Epithelial cell of proximal tubule (primary cell): ENCODE data around the gene RASIP1. TPM values are rescaled to one million over a fixed set of nuclear protein-coding genes. Genes with fewer than 3 reads are reported as not detected.

Source experiments
- DNase-seq: peaks from one replicate; pipeline ENCODE4 v3.0.0-alpha.2; 2011; ENCODE audit warnings: low read depth
- H3K4me3 ChIP-seq: 2 replicates; pipeline ENCODE4 v1.5.1; 2011; ENCODE audit warnings: low read depth, mild to moderate bottlenecking, low read length
- total RNA-seq: library from RNA; depleted of rRNA; stranded (reverse); fragments of >200 nt; gene quantifications from 2 replicates; pipeline ENCODE4 v1.2.3, GENCODE V29; 2015
- TF ChIP-seq, protein P1 (sequence below): conservative IDR thresholded peaks from 2 replicates; pipeline ENCODE4 v1.5.1; 2012; ENCODE audit warnings: low read depth, mild to moderate bottlenecking, low read length

The RASIP1 gene
- total RNA-seq, 1 donor from 2014 or later, result 3.5 TPM

DNA sequence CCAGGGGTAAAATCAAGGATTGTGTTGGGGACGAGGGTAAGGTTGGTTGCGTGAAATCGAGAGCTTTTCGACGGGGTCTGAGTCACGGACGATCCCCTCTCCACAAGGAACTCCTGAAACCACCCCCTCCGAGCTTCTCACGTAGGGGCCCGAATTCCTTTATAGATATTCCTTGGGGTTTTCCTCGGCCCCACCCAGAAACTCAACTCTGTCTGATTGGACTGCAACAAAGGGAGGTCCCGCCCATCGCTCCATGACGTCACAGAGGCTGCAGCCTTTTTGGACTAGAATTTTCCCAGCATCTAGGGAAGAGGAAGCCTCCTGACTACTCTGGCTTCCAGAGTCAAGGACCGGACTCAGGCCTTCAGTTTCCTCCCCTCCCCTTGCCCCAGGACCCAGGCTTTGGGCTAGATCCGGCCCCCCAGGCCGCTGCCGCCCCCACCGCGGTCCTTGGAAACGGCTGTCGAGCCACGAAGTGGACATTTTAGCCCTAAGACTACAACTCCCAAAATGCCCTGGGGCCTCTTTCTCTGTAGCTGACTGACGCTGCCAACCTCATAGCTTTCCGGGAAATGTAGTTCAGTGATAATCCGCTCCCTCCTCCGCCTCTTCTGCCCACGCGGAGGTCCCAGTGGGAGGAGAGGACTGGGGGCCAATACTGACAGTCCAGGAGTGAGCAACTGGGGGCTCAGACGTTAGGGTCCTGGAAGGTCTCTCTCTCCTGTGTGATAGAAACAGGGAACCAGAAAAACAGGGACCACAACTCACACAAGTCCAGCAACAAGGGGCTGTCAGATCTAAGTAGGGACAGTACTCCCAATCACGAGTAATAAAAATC, 6.5 kb upstream of the RASIP1 start, which contains the start of gene IZUMO1:
Gene IZUMO1 (minus strand): TSS at position 172 of the 838 bp plus-strand sequence. CDS start 1,050 bp downstream, outside the sequence.
- H3K4me3 ChIP-seq, result peak within 1 kb of the TSS; percentile 62
- peak; percentile 52 for DNase-seq
- TF ChIP-seq, protein P1, sequence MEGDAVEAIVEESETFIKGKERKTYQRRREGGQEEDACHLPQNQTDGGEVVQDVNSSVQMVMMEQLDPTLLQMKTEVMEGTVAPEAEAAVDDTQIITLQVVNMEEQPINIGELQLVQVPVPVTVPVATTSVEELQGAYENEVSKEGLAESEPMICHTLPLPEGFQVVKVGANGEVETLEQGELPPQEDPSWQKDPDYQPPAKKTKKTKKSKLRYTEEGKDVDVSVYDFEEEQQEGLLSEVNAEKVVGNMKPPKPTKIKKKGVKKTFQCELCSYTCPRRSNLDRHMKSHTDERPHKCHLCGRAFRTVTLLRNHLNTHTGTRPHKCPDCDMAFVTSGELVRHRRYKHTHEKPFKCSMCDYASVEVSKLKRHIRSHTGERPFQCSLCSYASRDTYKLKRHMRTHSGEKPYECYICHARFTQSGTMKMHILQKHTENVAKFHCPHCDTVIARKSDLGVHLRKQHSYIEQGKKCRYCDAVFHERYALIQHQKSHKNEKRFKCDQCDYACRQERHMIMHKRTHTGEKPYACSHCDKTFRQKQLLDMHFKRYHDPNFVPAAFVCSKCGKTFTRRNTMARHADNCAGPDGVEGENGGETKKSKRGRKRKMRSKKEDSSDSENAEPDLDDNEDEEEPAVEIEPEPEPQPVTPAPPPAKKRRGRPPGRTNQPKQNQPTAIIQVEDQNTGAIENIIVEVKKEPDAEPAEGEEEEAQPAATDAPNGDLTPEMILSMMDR, result no peak

DNA sequence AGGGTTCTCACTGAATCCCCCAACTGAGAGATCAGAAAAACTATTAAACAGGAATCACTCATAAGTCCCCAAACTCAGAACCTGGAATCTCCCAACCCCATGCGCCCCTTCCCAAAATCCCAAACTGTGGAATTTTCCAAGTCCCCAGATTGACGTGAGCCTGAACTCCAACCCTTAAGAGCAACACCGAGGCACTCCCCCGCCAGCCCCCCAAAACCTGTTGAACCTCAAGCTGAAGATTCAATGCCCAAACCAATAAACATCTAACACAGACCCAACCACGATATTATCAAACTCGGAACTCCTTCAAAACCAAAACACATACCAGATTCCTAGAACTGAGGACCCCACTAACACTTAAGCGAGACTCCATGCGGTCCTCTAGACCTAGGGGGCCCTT, 5.7 kb upstream of the RASIP1 start:
- TF ChIP-seq, protein P1, result no peak
- no peak for DNase-seq
- no peak overlapping the region for H3K4me3 ChIP-seq

DNA sequence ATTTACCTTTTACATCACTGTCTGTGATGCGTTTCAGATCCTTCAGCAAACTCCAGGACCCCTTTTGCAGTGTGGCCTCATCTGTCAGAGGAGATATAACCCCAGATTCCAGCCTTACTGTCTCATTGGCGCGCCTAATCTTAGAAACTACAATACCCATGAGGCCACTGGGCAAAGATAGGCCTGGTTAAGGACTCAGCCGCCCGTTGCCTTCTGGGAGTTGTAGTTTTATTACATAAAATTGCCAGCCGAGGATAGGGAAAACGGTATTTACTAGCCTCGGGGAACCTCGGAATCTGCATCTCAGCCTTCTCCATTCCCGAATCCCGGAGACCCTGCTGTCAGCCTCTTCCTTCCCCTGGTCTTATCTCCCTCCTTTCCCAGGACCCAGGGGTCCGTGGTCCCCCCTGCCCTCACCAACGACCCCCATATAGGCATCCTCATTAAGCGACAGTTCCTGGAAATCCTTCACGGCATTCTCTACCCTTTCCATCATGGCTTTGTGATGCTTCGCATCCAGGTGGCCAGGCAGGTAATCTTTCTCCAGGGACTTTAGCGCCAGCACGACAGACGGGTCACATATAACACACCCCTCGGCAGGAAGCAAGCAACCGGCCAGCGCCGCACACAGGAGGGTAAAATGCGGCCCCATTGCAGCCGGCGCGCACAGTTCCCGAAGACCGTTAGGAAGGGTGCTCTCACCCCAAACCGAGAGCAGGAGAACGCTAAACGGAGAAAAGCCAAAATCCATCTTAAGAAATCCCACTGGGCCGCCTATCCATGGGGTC, 5.0 kb upstream of the RASIP1 start:
- no peak overlapping the region for H3K4me3 ChIP-seq
- no peak for DNase-seq
- TF ChIP-seq, protein P1, result no peak

DNA sequence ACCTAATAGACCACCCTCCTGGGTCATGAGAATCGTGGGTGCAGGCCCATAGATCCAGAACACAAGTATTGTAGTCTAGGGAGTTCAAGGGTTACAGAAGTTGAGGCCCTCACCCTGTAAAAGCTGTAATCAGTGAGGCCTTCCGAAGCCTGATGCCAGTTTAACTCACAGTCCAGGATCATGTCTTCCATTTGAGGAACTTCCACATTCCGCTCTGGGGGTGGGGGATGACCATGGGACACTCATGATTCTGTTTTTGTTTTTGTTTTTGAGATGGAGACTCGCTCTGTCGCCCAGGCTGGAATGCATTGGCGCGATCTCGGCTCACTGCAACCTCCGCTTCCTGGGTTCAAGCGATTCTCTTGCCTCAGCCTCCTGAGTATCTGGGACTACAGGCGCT, 1.7 kb upstream of the RASIP1 start:
- H3K4me3 ChIP-seq, result no peak overlapping the region
- no peak for DNase-seq
- TF ChIP-seq, protein P1, result no peak

DNA sequence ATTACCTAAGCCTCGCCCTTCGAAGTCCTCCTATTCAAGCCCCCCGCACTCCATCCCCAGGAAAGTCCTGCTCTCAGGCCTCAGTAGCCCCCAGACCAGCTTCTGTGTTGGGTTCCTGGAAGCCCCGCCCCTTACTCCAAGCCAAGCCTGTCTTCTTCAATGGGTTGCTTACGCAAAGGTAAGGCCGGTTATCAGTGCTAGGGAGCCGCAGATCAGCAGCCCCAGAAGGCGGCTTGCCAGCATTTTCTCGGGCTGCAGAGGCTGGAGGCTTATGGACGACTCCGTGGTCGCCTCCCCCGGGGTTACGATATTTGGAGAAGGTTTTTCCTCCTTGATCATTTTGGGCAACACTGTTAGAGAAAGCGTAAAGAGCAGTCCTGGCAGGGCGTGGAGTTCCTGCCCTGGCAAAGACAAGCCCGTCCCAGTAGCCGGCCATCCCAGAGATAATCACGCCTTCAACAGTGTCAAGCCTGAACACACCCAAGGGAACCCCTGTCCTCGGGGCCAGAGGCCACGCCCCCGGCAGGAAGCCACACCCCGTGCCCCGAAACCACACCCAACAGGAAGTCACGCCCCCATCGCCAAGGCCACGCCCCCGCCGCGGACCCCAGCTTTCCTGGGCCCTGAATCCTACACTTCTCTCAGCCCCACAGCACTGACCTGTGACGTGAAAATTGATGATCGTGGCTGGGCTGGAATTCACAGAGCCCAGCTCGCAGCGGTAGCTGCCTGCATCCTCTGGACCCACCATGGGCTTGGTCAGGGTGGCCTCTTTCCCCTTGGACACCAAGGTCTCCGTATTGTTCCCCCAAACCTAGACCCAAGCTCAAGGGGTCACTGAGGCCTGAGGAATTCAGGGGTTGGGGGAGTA, 954 bp upstream of the RASIP1 start:
- DNase-seq, result no peak
- TF ChIP-seq, protein P1, result no peak
- no peak overlapping the region for H3K4me3 ChIP-seq

DNA sequence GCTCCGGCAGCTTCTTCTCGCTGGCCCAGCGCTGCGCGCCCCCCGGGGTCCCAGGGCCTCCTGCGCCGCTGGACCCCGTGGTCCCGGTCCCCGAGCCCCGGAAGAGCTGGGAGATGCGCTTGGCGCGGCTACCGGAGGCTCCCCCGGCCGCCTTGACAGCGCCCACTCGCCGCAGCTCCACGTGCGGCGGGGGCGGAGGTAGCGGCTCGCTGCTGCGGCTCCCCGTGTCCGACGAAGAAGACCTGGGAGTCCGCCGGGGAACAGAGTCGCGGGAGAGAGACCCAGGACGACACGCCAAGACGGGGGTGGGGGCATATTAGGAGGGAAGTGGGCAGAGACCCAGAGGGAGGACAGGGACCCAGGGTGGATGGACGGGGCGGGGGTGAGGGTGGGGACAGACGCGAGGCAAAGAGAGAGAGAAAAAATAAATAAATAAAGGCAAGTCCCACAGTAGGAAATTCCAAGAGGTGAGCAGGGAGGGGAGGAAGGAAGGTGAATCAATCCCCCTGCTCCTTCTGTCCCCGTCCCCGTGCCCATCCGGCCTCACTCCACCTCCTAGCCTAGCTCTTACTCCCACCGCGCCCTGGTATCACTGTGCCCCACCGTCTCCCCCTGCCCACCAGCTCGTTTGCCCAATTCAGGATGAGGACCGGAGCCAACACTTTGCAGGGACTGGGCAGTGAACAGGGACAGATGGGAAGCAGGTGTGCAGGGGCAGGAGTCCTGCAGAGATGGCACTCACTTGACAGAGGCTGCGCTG, 826 bp downstream of the RASIP1 start:
- no peak for DNase-seq
- H3K4me3 ChIP-seq, result peak overlapping the region; percentile 48
- TF ChIP-seq, protein P1, result no peak
